ENCODE results near the gene SAMMSON.

The SAMMSON gene

DNA sequence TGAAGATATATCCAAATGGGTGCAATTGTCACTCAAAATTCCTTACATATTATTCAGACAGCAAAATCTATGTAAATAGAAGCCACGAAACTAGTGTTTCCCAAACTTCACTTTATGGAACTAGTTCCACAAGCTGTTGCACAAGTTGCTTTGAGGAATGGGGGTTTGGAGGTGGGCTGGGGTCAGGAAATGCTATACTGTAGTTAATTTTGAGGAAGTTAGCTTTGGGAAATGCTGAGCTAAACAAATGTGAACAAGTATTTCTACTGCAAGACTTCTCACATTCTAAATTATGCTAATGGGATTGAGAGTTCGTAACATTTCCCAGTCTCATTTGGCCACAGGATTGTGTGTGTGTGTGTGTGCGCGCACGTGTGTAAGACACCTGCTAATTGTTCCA, 28.7 kb upstream of the SAMMSON start:
- TF ChIP-seq CTCF (IDR thresholded peaks at IDR 0.05; ENCODE audit: insufficient read depth, low read depth, low read length, missing control alignments) = no peak
- no peak overlapping the region for H3K4me3 ChIP-seq (ENCODE audit: low read depth, low read length)
- no peak for DNase-seq (ENCODE audit: low read depth)

DNA sequence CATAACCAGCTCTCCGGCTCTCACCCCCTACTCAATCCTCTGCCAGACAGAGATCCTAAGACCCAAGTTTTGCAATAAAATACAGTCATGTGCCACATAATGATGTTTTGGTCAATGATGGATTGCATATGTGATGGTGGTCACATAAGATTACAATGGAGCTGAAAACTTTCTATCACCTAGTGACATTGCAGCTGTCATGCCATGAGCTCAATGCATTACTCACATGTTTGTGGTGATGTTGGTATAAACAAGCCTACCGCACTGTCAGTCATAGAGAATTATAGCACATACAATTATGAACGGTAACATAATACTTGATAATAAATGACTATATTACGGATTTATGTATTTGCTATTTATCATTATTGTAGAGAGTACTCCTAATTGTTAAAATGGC, 26.9 kb upstream of the SAMMSON start:
- DNase-seq (ENCODE audit: low read depth) = no peak
- TF ChIP-seq CTCF (IDR thresholded peaks at IDR 0.05; ENCODE audit: insufficient read depth, low read depth, low read length, missing control alignments) = no peak
- H3K4me3 ChIP-seq (ENCODE audit: low read depth, low read length) = no peak overlapping the region

- no peak overlapping the region for H3K4me3 ChIP-seq (ENCODE audit: low read depth, low read length)
- no peak for DNase-seq (ENCODE audit: low read depth)
- no peak for TF ChIP-seq CTCF (IDR thresholded peaks at IDR 0.05; ENCODE audit: insufficient read depth, low read depth, low read length, missing control alignments)
Measured at GRCh38 chr3:69976021-69976420, 23.5 kb upstream of the SAMMSON start.

GRCh38 chr3:69983546-69984265, 15.8 kb upstream of the SAMMSON start:
- H3K4me3 ChIP-seq (ENCODE audit: low read depth, low read length) = no peak overlapping the region
- peak; percentile 14 for DNase-seq (ENCODE audit: low read depth)
- TF ChIP-seq CTCF (IDR thresholded peaks at IDR 0.05; ENCODE audit: insufficient read depth, low read depth, low read length, missing control alignments) = no peak

DNA sequence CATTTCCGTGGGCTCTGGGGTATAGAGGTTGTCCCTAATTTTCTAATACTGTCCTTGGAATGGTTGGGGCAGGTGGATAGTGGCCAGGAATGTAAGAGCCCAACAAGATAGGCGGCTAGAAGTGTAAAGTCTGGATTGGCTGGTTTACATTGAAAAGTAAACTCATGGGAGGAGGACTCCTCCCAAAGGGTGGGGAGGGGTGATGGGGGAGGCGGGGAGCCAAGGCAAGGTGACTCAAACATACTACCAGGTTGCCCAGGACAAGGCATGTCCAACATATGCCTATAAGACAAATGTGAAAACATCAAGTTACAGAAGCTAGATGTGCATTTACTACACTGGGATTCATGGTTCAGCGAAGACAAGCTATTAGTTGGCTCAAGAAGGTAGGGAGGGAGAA, 14.3 kb upstream of the SAMMSON start:
- TF ChIP-seq CTCF (IDR thresholded peaks at IDR 0.05; ENCODE audit: insufficient read depth, low read depth, low read length, missing control alignments) = no peak
- H3K4me3 ChIP-seq (ENCODE audit: low read depth, low read length) = no peak overlapping the region
- DNase-seq (ENCODE audit: low read depth) = no peak

DNA sequence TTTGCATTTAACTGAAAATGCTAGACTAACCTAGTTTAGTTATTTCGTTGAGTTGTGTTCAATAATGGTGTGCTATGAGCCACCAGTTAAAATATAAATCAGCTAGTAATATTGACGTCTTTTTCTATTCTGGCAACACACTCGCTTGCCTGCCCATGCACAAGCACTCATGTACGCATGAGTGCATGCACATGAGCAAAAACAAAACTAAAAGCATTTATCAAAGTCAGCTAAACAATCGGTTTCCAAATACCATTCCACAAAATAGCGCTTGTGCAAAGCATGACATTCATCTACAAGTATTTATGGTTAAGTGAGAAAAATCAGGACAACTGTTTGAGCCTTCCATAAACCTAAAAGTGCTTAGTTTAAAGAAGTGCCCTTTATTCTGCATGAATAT, 13.1 kb upstream of the SAMMSON start:
- peak; percentile 10 for DNase-seq (ENCODE audit: low read depth)
- H3K4me3 ChIP-seq (ENCODE audit: low read depth, low read length) = no peak overlapping the region
- TF ChIP-seq CTCF (IDR thresholded peaks at IDR 0.05; ENCODE audit: insufficient read depth, low read depth, low read length, missing control alignments) = no peak

DNA sequence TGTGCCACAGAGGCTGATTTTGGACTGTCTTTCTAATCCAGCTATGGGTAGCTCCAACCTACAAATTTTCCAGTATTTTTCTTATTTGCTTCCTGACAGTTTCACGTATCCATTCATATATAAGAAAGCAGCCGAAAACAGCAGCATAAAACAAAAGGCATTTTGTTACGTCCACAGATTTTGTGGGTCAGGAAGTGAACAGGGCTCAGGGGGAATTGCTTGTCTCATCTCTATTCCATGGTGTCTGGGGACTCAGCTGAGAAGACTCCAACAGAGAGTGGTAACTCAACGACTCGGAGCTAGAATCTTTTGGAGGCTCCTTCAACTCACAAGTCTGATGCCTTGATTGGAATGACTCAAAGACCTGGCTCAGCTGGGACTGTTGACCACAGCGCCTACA, 11.7 kb upstream of the SAMMSON start:
- H3K4me3 ChIP-seq (ENCODE audit: low read depth, low read length) = no peak overlapping the region
- DNase-seq (ENCODE audit: low read depth) = no peak

More for the DNA sequence above, 11.7 kb upstream of the SAMMSON start:
- TF ChIP-seq CTCF (IDR thresholded peaks at IDR 0.05; ENCODE audit: insufficient read depth, low read depth, low read length, missing control alignments) = no peak
